Measurements from ENCODE around the gene MEIS3. TPM values are rescaled to one million over a fixed set of nuclear protein-coding genes. Genes with fewer than 3 reads are reported as not detected.

MEIS3 gene
- polyA plus RNA-seq, 1 of the 3 experiments (the other 2 are of a cell fraction) = 69.8 TPM

- Histone ChIP-seq H3K9ac (no peak overlapping the region), H2AFZ (ENCODE audit: low read depth) (no peak overlapping the region), H3K79me2 (ENCODE audit: insufficient read depth) (peaks cover 21% of the 10 kb centered on the region), H3F3A (replicated peaks; ENCODE audit: insufficient read depth) (peaks cover 5% of the 10 kb centered on the region), H3K4me2 (peak overlapping the region; percentile 99; the same call in 1 of the 2 replicates), H3K27ac (ENCODE audit: low read depth in 2 of 2, low read length in 1 of 2) (peak overlapping the region in 1 of 2 experiments; percentile 51; a peak in 1 of 4 replicates), H3K4me1 (ENCODE audit: control insufficient read depth in 1 of 2, insufficient read depth in 2 of 2, low read depth in 1 of 2, low read length in 1 of 2) (peaks cover 26 to 37% of the 10 kb centered on the region in 2 experiments; a peak in 3 of 4 replicates), H3K9me2 (no peaks in the 10 kb centered on the region), H4K20me1 (ENCODE audit: insufficient read depth) (peaks cover 25% of the 10 kb centered on the region), H3K27me3 (ENCODE audit: insufficient read depth) (no peaks in the 10 kb centered on the region), H3K4me3 (ENCODE audit: low read depth in 2 of 2, low read length in 1 of 2) (no peak overlapping the region; a peak in 1 of 4 replicates), H3K9me3 (no peaks in the 10 kb centered on the region), H3K36me3 (replicated peaks in 1 of 2; ENCODE audit: control insufficient read depth in 1 of 2, insufficient read depth in 2 of 2, low read length in 1 of 2) (peaks cover 0 to 5% of the 10 kb centered on the region in 2 experiments)
- no peak for DNase-seq
- TF ChIP-seq CTCF (IDR thresholded peaks at IDR 0.05) = no peak
- TF ChIP-seq PBX3 (IDR thresholded peaks at IDR 0.05) = no peak
- no peak for TF ChIP-seq NFIC (IDR thresholded peaks at IDR 0.05; ENCODE audit: borderline replicate concordance)
- no peak for TF ChIP-seq RXRA (IDR thresholded peaks at IDR 0.05; ENCODE audit: borderline replicate concordance, low read depth)
- no peak for TF ChIP-seq EP300 (IDR thresholded peaks at IDR 0.05; ENCODE audit: borderline replicate concordance in 1 of 2, low read depth in 1 of 2, low read length in 1 of 2)
- no peak for TF ChIP-seq TAF1 (IDR thresholded peaks at IDR 0.05; ENCODE audit: borderline replicate concordance, low read depth, low read length)
- TF ChIP-seq ELF1 (IDR thresholded peaks at IDR 0.05) = no peak
- TF ChIP-seq CHD2 (IDR thresholded peaks at IDR 0.05; ENCODE audit: low read length, partially characterized antibody) = no peak
- TF ChIP-seq NRF1 (IDR thresholded peaks at IDR 0.05; ENCODE audit: low read depth, low read length) = no peak
- no peak for TF ChIP-seq ZBTB33 (IDR thresholded peaks at IDR 0.05; ENCODE audit: borderline replicate concordance, low read depth)
- no peak for TF ChIP-seq IRF3 (IDR thresholded peaks at IDR 0.05; ENCODE audit: low read depth, low read length)
- no peak for TF ChIP-seq SIN3A (IDR thresholded peaks at IDR 0.05; ENCODE audit: borderline replicate concordance, low read depth, low read length)
- TF ChIP-seq FOSL2 (IDR thresholded peaks at IDR 0.05; ENCODE audit: borderline replicate concordance, low read depth) = no peak
- WGBS (ENCODE audit: low lambda C conversion rate) = 79% methylated on average over 19 of the region's 19 CpGs
- CTCF ChIA-PET = interaction anchor here (1.2 kb wide), 1 partner anchor 29 kb away, joined by 7 read pairs; no protein-coding TSS in a partner anchor
- POLR2A ChIA-PET = no interaction called here
Observed at GRCh38 chr19:47419789-47420188, 462 bp upstream of the MEIS3 start.

All from SK-N-SH (cell line).